Gastroesophageal sphincter (tissue), 3 donors: ENCODE measurements around the gene SPINK7.

Experiments used
- CTCF ChIP-seq, 4 experiments: fragments of 200-600 bp in 2 of 4; fragments of 450-650 bp in 2 of 4; sonication (generic) in 1 of 4; IDR thresholded peaks; one replicate each; pipeline ENCODE4 v1.5.1; 2017 to 2019; ENCODE audit warnings: antibody characterized with exemption in 4 of 4, mild to moderate bottlenecking in 2 of 4, moderate library complexity in 2 of 4
- EP300 ChIP-seq: sonication (generic); formaldehyde crosslinking; IDR thresholded peaks from one replicate; pipeline ENCODE4 v1.6.1; 2017; ENCODE audit warnings: antibody characterized with exemption, mild to moderate bottlenecking
- POLR2A ChIP-seq, 2 donors: fragments of 450-650 bp; IDR thresholded peaks; one replicate each; pipeline ENCODE4 v1.6.1; 2017; ENCODE audit warnings: antibody characterized with exemption in 2 of 2, mild to moderate bottlenecking in 2 of 2, moderate library complexity in 1 of 2
- POLR2AphosphoS5 ChIP-seq: sonication (generic); formaldehyde crosslinking; IDR thresholded peaks from one replicate; pipeline ENCODE4 v1.6.1; 2017; ENCODE audit warnings: antibody characterized with exemption

GRCh38 chr5:148333262-148333849, 21.1 kb downstream of the SPINK7 start:
- no peak for TF ChIP-seq CTCF (IDR thresholded peaks at IDR 0.05)
- TF ChIP-seq POLR2A (IDR thresholded peaks at IDR 0.05) = no peak
- TF ChIP-seq POLR2AphosphoS5 = no peak
- TF ChIP-seq EP300 = no peak
